Measurements from ENCODE around the gene STOML2. TPM values are rescaled to one million over a fixed set of nuclear protein-coding genes. Genes with fewer than 3 reads are reported as not detected.

The STOML2 gene
- polyA plus RNA-seq, 1 donor (not counting 4 experiments of a cell fraction or from before 2014, with no cell fraction given) = 149 TPM

GRCh38 chr9:35075358-35075757, 27.6 kb downstream of the STOML2 start:
- Histone ChIP-seq H3K36me3 (ENCODE audit: control insufficient read depth in 2 of 2, extremely low read depth in 1 of 2, insufficient read depth in 2 of 2, low read length in 2 of 2) (peaks cover 3 to 4% of the 10 kb centered on the region in 2 experiments), H3K9me3 (ENCODE audit: control insufficient read depth, low read depth, low read length) (no peaks in the 10 kb centered on the region), H2AFZ (ENCODE audit: control insufficient read depth, low read length) (no peak overlapping the region), H3K4me2 (ENCODE audit: control insufficient read depth, extremely low read depth, insufficient read depth, low read depth, low read length) (no peak overlapping the region), H4K20me1 (ENCODE audit: control insufficient read depth, extremely low read depth, insufficient read depth, low read length) (peaks cover 6% of the 10 kb centered on the region), H3K4me3 (ENCODE audit: control insufficient read depth in 2 of 3, extremely low read depth in 1 of 3, insufficient read depth in 2 of 3, low read depth in 1 of 3, low read length in 3 of 3) (no peak overlapping the region), H3K79me2 (ENCODE audit: control insufficient read depth, insufficient read depth, low read length) (peaks cover 33% of the 10 kb centered on the region), H3K9ac (ENCODE audit: control insufficient read depth, extremely low read depth, insufficient read depth, low read length) (no peak overlapping the region), H3K27ac (ENCODE audit: control insufficient read depth, insufficient read depth, low read length) (no peak overlapping the region), H3K9me1 (ENCODE audit: control insufficient read depth, extremely low read depth, insufficient read depth, low read length) (no peaks in the 10 kb centered on the region), H3K27me3 (ENCODE audit: control insufficient read depth, extremely low read depth, insufficient read depth, low read length) (no peaks in the 10 kb centered on the region), H3K4me1 (ENCODE audit: control insufficient read depth, extremely low read depth, insufficient read depth, low read length) (peaks cover 25% of the 10 kb centered on the region)
- DNase-seq (ENCODE audit: low read depth, low spot score) (no peak), FAIRE-seq (no peak)
- dilution Hi-C loops (cut with MboI; ENCODE audit: extremely low pct_ligation_motif_present, low sequenced_read_pairs) = no loop called here
- TF ChIP-seq EZH2 (IDR thresholded peaks at IDR 0.05; ENCODE audit: low read length) = no peak
- no peak for TF ChIP-seq CTCF (optimal IDR thresholded peaks at IDR 0.05 in 1 of 3, IDR thresholded peaks at IDR 0.05 in 1 of 3, conservative IDR thresholded peaks at IDR 0.05 in 1 of 3; ENCODE audit: extremely low read depth in 1 of 3, insufficient read depth in 2 of 3, low read length in 3 of 3)

- Histone ChIP-seq H3K9me1 (ENCODE audit: control insufficient read depth, extremely low read depth, insufficient read depth, low read length) (peaks cover 3% of the 10 kb centered on the region), H3K4me3 (ENCODE audit: control insufficient read depth in 2 of 3, extremely low read depth in 1 of 3, insufficient read depth in 2 of 3, low read depth in 1 of 3, low read length in 3 of 3) (no peak overlapping the region), H3K27ac (ENCODE audit: control insufficient read depth, insufficient read depth, low read length) (no peak overlapping the region), H2AFZ (ENCODE audit: control insufficient read depth, low read length) (no peak overlapping the region), H3K79me2 (ENCODE audit: control insufficient read depth, insufficient read depth, low read length) (peaks cover 39% of the 10 kb centered on the region), H3K9ac (ENCODE audit: control insufficient read depth, extremely low read depth, insufficient read depth, low read length) (no peak overlapping the region), H3K9me3 (ENCODE audit: control insufficient read depth, low read depth, low read length) (no peaks in the 10 kb centered on the region), H3K4me2 (ENCODE audit: control insufficient read depth, extremely low read depth, insufficient read depth, low read depth, low read length) (no peak overlapping the region), H3K27me3 (ENCODE audit: control insufficient read depth, extremely low read depth, insufficient read depth, low read length) (no peaks in the 10 kb centered on the region), H3K4me1 (ENCODE audit: control insufficient read depth, extremely low read depth, insufficient read depth, low read length) (peaks cover 31% of the 10 kb centered on the region), H3K36me3 (ENCODE audit: control insufficient read depth in 2 of 2, extremely low read depth in 1 of 2, insufficient read depth in 2 of 2, low read length in 2 of 2) (peaks cover 4 to 7% of the 10 kb centered on the region in 2 experiments), H4K20me1 (ENCODE audit: control insufficient read depth, extremely low read depth, insufficient read depth, low read length) (peaks cover 12% of the 10 kb centered on the region)
- FAIRE-seq (no peak), DNase-seq (ENCODE audit: low read depth, low spot score) (no peak)
- dilution Hi-C loops (cut with MboI; ENCODE audit: extremely low pct_ligation_motif_present, low sequenced_read_pairs) = no loop called here
- TF ChIP-seq EZH2 (IDR thresholded peaks at IDR 0.05; ENCODE audit: low read length) (no peak), CTCF (optimal IDR thresholded peaks at IDR 0.05 in 1 of 3, IDR thresholded peaks at IDR 0.05 in 1 of 3, conservative IDR thresholded peaks at IDR 0.05 in 1 of 3; ENCODE audit: extremely low read depth in 1 of 3, insufficient read depth in 2 of 3, low read length in 3 of 3) (no peak)
Observed at GRCh38 chr9:35074791-35075190, 28.1 kb downstream of the STOML2 start.
